Dermis blood vessel endothelial cell (primary cell): Measurements from ENCODE around the gene C4BPA. TPM values are rescaled to one million over a fixed set of nuclear protein-coding genes. Genes with fewer than 3 reads are reported as not detected.

Experiments used
- DNase-seq: peaks from one replicate; pipeline ENCODE4 v3.0.0; 2010
- total RNA-seq: library from RNA; depleted of rRNA; stranded (reverse); fragments of >200 nt; gene quantifications from 2 replicates; pipeline ENCODE4 v1.2.3, GENCODE V29; 2014

C4BPA gene
- total RNA-seq, 1 donor from 2014 or later = under 0.01 TPM

DNA sequence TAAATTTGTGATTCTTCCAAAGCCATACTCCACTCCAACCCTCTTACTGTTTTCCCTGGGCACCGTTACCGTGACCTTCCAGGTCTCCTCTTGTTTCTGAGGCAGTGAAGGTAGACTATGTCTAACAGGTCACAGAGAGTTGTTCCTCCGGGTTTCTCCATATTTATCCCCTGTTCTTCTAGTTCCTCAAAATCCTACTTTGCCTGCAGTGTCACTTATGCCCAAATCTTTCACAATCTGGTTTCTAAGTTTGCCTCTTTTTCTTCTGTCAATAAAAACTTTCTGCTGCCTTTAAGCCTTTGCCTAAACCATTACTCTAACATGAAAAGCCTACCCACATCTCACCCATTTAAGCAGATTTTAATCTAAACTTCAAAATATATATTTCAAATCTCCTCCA is 87.7 kb downstream of the C4BPA start:
- DNase-seq = no peak

DNA sequence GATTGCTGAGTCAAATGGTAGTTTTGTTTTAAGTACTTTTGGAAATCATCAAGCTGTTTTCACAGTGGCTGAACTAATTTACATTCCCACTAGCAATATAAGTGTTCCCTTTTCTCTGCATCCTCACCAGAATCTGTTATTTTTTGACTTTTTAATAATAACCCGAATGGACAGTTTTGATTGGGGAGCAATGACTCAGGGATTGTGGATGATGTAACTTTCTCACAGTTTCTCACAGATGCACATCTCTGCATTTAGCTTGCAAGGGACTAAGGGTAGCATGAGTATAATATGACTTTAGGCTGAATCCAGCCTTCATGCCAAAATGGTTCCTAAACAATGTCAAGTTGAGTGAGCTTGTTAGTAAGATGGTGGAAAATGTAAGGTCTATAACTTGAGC is 90.2 kb downstream of the C4BPA start:
- DNase-seq = no peak

Other genes with a start within 250 kb of the C4BPA start
- not detected in 2 replicates for gene IL20, start 238.6 kb upstream of the C4BPA start, total RNA-seq
- not detected in 2 replicates for gene IL24, start 206.8 kb upstream of the C4BPA start, total RNA-seq
- gene FCMR, start 182.3 kb upstream of the C4BPA start, total RNA-seq = 0.17 TPM in 1 of 2 replicates, not detected in the other
- gene PIGR, start 157.8 kb upstream of the C4BPA start, total RNA-seq = under 0.01 TPM in 2 replicates
- gene FCAMR, start 133.8 kb upstream of the C4BPA start, total RNA-seq = not detected in 2 replicates
- 0.05 and 0.17 TPM in 2 replicates for gene C1orf116, start 71.5 kb upstream of the C4BPA start, total RNA-seq
- 8.2 and 8.5 TPM in 2 replicates for gene YOD1, start 53.0 kb upstream of the C4BPA start, total RNA-seq
- gene PFKFB2, start 51.0 kb upstream of the C4BPA start, total RNA-seq = 1.0 and 1.1 TPM in 2 replicates
- gene C4BPB, start 15.4 kb upstream of the C4BPA start, total RNA-seq = 0.34 TPM in 1 of 2 replicates, not detected in the other
- 87.5 and 130 TPM in 2 replicates for gene CD55, start 217.4 kb downstream of the C4BPA start, total RNA-seq